NCI-H187 (cell line): ENCODE results near the gene MORN3.
"Not testable (repeated sequence)": the region's sequence is repeated elsewhere in the genome, so short reads cannot be mapped to it uniquely, and the experiment has no call there.

Experiments used
- DNase-seq, 2 experiments: peaks; one replicate each; lab custom pipeline; 2025; lab: John Stamatoyannopoulos, UW

MORN3 gene

GRCh38 chr12:121638298-121639202 lies 30.9 kb downstream of the MORN3 start:
- DNase-seq: no peak

GRCh38 chr12:121637231-121637914 lies 32.1 kb downstream of the MORN3 start:
- no peak for DNase-seq

GRCh38 chr12:121634836-121635235 lies 34.6 kb downstream of the MORN3 start:
- no peak for DNase-seq

- not testable (repeated sequence) for DNase-seq
These were observed 35.6 kb downstream of the MORN3 start for GRCh38 chr12:121633833-121634196.

- peak in 1 of 2 experiments; percentile 73 for DNase-seq
These were observed 37.1 kb downstream of the MORN3 start for GRCh38 chr12:121632069-121632970.

- DNase-seq: no peak
These were observed 38.6 kb downstream of the MORN3 start for GRCh38 chr12:121630791-121631355.

GRCh38 chr12:121628536-121628935 lies 40.9 kb downstream of the MORN3 start:
- DNase-seq: no peak

- DNase-seq: no peak
These were observed 41.4 kb downstream of the MORN3 start for GRCh38 chr12:121628037-121628436.

GRCh38 chr12:121626853-121627640 lies 42.4 kb downstream of the MORN3 start:
- no peak for DNase-seq

- DNase-seq: peak; percentile 96 to 97
These were observed 43.2 kb downstream of the MORN3 start, which contains the start of gene ORAI1 for GRCh38 chr12:121626087-121626852. ORAI1 (plus strand) TSS chr12:121626530.

- DNase-seq: no peak
These were observed 49.0 kb downstream of the MORN3 start for GRCh38 chr12:121620333-121620891.

GRCh38 chr12:121618659-121619233 lies 50.7 kb downstream of the MORN3 start:
- DNase-seq: no peak

GRCh38 chr12:121614872-121615467 lies 54.5 kb downstream of the MORN3 start:
- DNase-seq: no peak

- DNase-seq: no peak
These were observed 56.0 kb downstream of the MORN3 start for GRCh38 chr12:121613462-121613861.

GRCh38 chr12:121611306-121611705 lies 58.1 kb downstream of the MORN3 start:
- DNase-seq: no peak

GRCh38 chr12:121610239-121611149 lies 59.0 kb downstream of the MORN3 start:
- no peak for DNase-seq

- no peak for DNase-seq
These were observed 61.2 kb downstream of the MORN3 start for GRCh38 chr12:121608301-121608700.

- DNase-seq: no peak
These were observed 65.9 kb downstream of the MORN3 start for GRCh38 chr12:121603581-121603980.
